NB4 (cell line): ENCODE data around the gene PSAP.

Experiments used
- CTCF ChIP-seq: IDR thresholded peaks from one replicate; pipeline ENCODE4 v1.5.1; 2012; ENCODE audit warnings: low read depth, low read length
- MAX ChIP-seq: IDR thresholded peaks from 2 replicates; pipeline ENCODE4 v1.6.1; 2011; ENCODE audit warnings: low read depth, low read length
- MYC ChIP-seq: IDR thresholded peaks from 2 replicates; pipeline ENCODE4 v1.6.1; 2011; ENCODE audit warnings: low read depth, low read length

GRCh38 chr10:71893920-71894319, 42.9 kb upstream of the PSAP start:
- TF ChIP-seq CTCF, result no peak
- no peak for TF ChIP-seq MAX
- TF ChIP-seq MYC, result no peak
